Esophagus squamous epithelium (tissue), 5 donors: ENCODE data around the gene FTH1. TPM values are rescaled to one million over a fixed set of nuclear protein-coding genes. Genes with fewer than 3 reads are reported as not detected.

ENCODE experiments used
- DNase-seq: peaks from one replicate; lab custom pipeline; 2025; lab: John Stamatoyannopoulos, UW
- H3K27ac ChIP-seq, 4 donors: fragments of 200-600 bp; sonication (generic); one replicate each; pipeline ENCODE4 v1.5.1; 2016 to 2019; ENCODE audit warnings: mild to moderate bottlenecking in 1 of 4
- H3K27me3 ChIP-seq, 4 donors: fragments of 200-600 bp; sonication (generic); 1 replicate in 3 of 4; 2 replicates in 1 of 4; pipeline versions ENCODE4 v1.5.1 to v1.6.0; 2017 to 2021; ENCODE audit warnings: antibody characterized with exemption in 1 of 4
- H3K36me3 ChIP-seq, 3 donors: fragments of 200-600 bp; sonication (generic); one replicate each; pipeline ENCODE4 v1.5.1; 2016 to 2019
- H3K4me1 ChIP-seq, 3 donors: fragments of 200-600 bp; sonication (generic); one replicate each; pipeline ENCODE4 v1.5.1; 2017 to 2019
- H3K4me3 ChIP-seq, 4 donors: fragments of 200-600 bp; sonication (generic); 1 replicate in 3 of 4; 2 replicates in 1 of 4; pipeline ENCODE4 v1.5.1; 2016 to 2019; ENCODE audit warnings: mild to moderate bottlenecking in 2 of 4, moderate library complexity in 1 of 4
- H3K9me3 ChIP-seq, 3 donors: fragments of 200-600 bp; sonication (generic); one replicate each; pipeline ENCODE4 v1.5.1; 2016 to 2019
- POLR2A ChIP-seq, 4 donors: fragments of 450-650 bp; IDR thresholded peaks; one replicate each; pipeline ENCODE4 v1.6.1; 2017; ENCODE audit warnings: antibody characterized with exemption in 4 of 4, mild to moderate bottlenecking in 4 of 4, moderate library complexity in 3 of 4
- WGBS, 2 donors: methylation state at CpG; one replicate each; pipeline ENCODE4 v1.1.5; 2018; 5-methylcytosine and 5-hydroxymethylcytosine counted together
- intact Hi-C: fragments of 100-400 bp; cut with DNase I; formaldehyde crosslinking; loops from one replicate; pipeline ENCODE4 v1.15.0; 2022
- total RNA-seq, 4 donors: library from RNA; depleted of rRNA; stranded (reverse); fragments of >200 nt; gene quantifications; one replicate each; pipeline ENCODE4 v1.1.0, GENCODE V29; 2016
- TF ChIP-seq, protein P1 (sequence below), 6 experiments: fragments of 450-650 bp in 4 of 6; fragments of 200-600 bp in 2 of 6; sonication (generic) in 2 of 6; IDR thresholded peaks; one replicate each; pipeline ENCODE4 v1.5.1; 2016 to 2019; ENCODE audit warnings: antibody characterized with exemption in 6 of 6, mild to moderate bottlenecking in 4 of 6, moderate library complexity in 4 of 6
- donor health status: DM: yes; HTN: yes; CAD: no.

Gene FTH1
- total RNA-seq, 4 donors from 2014 or later: 716 to 1,904 (median 760) TPM

DNA sequence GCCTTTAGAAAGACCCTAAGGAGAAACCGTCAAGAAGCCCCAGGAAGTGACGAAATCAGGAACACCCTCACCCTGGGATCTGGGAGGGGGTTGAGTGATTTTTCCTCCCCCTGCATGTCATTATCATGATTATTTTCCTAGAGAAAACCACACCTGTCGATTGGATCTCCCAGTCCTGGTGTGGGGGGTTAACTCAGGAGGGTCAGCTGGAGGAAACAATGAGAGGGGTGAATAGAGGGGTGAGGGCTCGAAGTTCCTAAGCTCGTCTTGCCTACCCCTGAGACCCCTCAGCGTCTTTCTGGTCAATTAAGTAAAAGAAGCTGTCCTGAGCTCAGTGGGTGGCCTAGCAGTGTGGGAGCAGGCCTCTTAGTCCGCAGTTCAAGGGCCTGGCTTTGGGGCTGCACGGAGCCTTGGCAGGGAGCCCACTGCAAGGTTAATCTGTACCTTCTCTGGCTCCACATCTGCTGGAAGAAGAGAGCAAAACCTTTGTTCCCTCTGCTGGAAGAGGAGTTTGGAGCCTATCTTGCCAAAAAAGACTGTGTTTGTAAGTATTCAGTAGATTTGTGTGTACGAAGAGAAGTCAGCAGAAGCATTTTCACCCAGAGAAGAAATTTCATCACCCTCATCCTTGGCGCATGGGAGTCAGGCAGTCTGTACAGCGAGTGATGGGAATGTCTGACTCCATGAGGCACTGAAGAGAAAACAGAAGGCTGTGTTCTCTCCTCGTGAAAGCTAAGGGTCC lies 34.2 kb upstream of the FTH1 start:
- no peak overlapping the region for H3K4me3 ChIP-seq
- H3K4me1 ChIP-seq: peaks cover 0 to 14% (median 0%) of the 10 kb centered on the region in 3 donors
- intact Hi-C loops: no loop called here
- DNase-seq: no peak
- H3K36me3 ChIP-seq: no peaks in the 10 kb centered on the region
- H3K27me3 ChIP-seq: no peaks in the 10 kb centered on the region
- 71 to 78% methylated on average over 4 to 10 of the region's 12 CpGs for WGBS, 2 donors
- H3K9me3 ChIP-seq: peaks cover 0 to 19% (median 16%) of the 10 kb centered on the region in 3 donors
- TF ChIP-seq, protein P1, sequence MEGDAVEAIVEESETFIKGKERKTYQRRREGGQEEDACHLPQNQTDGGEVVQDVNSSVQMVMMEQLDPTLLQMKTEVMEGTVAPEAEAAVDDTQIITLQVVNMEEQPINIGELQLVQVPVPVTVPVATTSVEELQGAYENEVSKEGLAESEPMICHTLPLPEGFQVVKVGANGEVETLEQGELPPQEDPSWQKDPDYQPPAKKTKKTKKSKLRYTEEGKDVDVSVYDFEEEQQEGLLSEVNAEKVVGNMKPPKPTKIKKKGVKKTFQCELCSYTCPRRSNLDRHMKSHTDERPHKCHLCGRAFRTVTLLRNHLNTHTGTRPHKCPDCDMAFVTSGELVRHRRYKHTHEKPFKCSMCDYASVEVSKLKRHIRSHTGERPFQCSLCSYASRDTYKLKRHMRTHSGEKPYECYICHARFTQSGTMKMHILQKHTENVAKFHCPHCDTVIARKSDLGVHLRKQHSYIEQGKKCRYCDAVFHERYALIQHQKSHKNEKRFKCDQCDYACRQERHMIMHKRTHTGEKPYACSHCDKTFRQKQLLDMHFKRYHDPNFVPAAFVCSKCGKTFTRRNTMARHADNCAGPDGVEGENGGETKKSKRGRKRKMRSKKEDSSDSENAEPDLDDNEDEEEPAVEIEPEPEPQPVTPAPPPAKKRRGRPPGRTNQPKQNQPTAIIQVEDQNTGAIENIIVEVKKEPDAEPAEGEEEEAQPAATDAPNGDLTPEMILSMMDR (IDR thresholded peaks at IDR 0.05): no peak
- no peak for TF ChIP-seq POLR2A (IDR thresholded peaks at IDR 0.05)
- H3K27ac ChIP-seq: no peak overlapping the region

GRCh38 chr11:62000539-62001446 lies 33.4 kb upstream of the FTH1 start:
- H3K36me3 ChIP-seq: no peaks in the 10 kb centered on the region
- no peak overlapping the region for H3K4me3 ChIP-seq
- H3K27me3 ChIP-seq: no peaks in the 10 kb centered on the region
- DNase-seq: no peak
- 90 to 93% methylated on average over 16 of the region's 23 CpGs for WGBS, 2 donors
- no peak overlapping the region for H3K27ac ChIP-seq
- intact Hi-C loops: no loop called here
- peaks cover 0 to 12% (median 0%) of the 10 kb centered on the region in 3 donors for H3K4me1 ChIP-seq
- H3K9me3 ChIP-seq: peaks cover 0 to 19% (median 16%) of the 10 kb centered on the region in 3 donors
- no peak for TF ChIP-seq POLR2A (IDR thresholded peaks at IDR 0.05)
- TF ChIP-seq, protein P1 (IDR thresholded peaks at IDR 0.05): no peak

- intact Hi-C loops: no loop called here
Measured at GRCh38 chr11:61999141-61999975, 31.9 kb upstream of the FTH1 start.

DNA sequence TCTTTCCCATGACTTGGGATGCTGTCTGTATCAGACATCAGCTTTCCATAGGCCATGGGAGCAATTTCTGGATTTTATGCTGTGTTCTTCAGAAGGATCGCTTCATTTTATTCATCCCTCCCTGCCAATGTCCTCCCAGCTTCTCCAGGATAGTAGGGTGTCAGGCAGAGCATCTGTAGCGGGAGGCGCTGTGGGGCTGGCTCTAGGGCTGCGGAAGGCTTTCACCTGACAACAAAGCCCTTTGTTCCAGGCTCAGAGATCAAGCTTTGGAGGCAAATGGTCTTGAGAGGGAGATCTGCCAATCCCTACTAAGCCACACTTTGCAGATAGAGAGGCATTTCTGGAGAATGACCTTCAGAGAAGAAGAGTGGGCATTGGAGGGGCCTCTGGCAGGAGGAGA lies 29.5 kb upstream of the FTH1 start:
- TF ChIP-seq, protein P1 (IDR thresholded peaks at IDR 0.05): no peak
- no peak for TF ChIP-seq POLR2A (IDR thresholded peaks at IDR 0.05)
- H3K9me3 ChIP-seq: peaks cover 0 to 19% (median 16%) of the 10 kb centered on the region in 3 donors
- H3K27ac ChIP-seq: no peak overlapping the region
- H3K4me3 ChIP-seq: no peak overlapping the region
- intact Hi-C loops: no loop called here
- no peaks in the 10 kb centered on the region for H3K4me1 ChIP-seq
- no peak for DNase-seq
- 96% methylated on average over 3 to 4 of the region's 4 CpGs for WGBS, 2 donors
- no peaks in the 10 kb centered on the region for H3K36me3 ChIP-seq
- H3K27me3 ChIP-seq: no peaks in the 10 kb centered on the region

More at GRCh38 chr11:61999141-61999975, 31.9 kb upstream of the FTH1 start:
- no peak for TF ChIP-seq POLR2A (IDR thresholded peaks at IDR 0.05)
- TF ChIP-seq, protein P1 (IDR thresholded peaks at IDR 0.05): no peak
- Histone ChIP-seq H3K36me3 (no peaks in the 10 kb centered on the region), H3K4me1 (no peaks in the 10 kb centered on the region), H3K4me3 (no peak overlapping the region), H3K27me3 (no peaks in the 10 kb centered on the region), H3K27ac (no peak overlapping the region), H3K9me3 (peaks cover 0 to 19% (median 16%) of the 10 kb centered on the region in 3 donors)
- 93 to 95% methylated on average over 7 of the region's 7 CpGs for WGBS, 2 donors
- DNase-seq: no peak
